Measurements from ENCODE around the gene IKBKG.

The IKBKG gene

GRCh38 chrX:154507673-154508383, 39.6 kb upstream of the IKBKG start:
- ChIA-PET CTCF (interaction anchor here (0.8 to 1.4 kb wide), 2 partner anchors 19 kb away, joined by 4 read pairs; no protein-coding TSS in a partner anchor), POLR2A (no interaction called here)
- DNase-seq = no peak
- H3K27me3 ChIP-seq (replicated peaks in 2 of 5; ENCODE audit: control insufficient read depth in 4 of 5, insufficient read depth in 5 of 5, low read length in 4 of 5) = peaks cover 0 to 14% (median 0%) of the 10 kb centered on the region in 5 experiments
- WGBS (ENCODE audit: insufficient coverage) = 91% methylated on average over 23 of the region's 24 CpGs
- H3K27ac ChIP-seq (ENCODE audit: insufficient read depth in 1 of 2, low read depth in 1 of 2, low read length in 2 of 2, poor library complexity in 1 of 2, severe bottlenecking in 2 of 2) = no peak overlapping the region
- no peak overlapping the region for H3K4me3 ChIP-seq (ENCODE audit: control insufficient read depth in 1 of 7, extremely low read depth in 1 of 7, insufficient read depth in 4 of 7, low read depth in 2 of 7, low read length in 6 of 7)
- peaks cover 0 to 16% (median 3%) of the 10 kb centered on the region in 4 experiments for H3K4me1 ChIP-seq (ENCODE audit: control extremely low read depth in 1 of 4, control insufficient read depth in 4 of 4, insufficient read depth in 4 of 4, low read length in 3 of 4)
- H3K9me3 ChIP-seq (ENCODE audit: control extremely low read depth in 1 of 5, control insufficient read depth in 4 of 5, insufficient read depth in 2 of 5, low read depth in 1 of 5, low read length in 4 of 5) = peaks cover 0 to 13% (median 0%) of the 10 kb centered on the region in 5 experiments
- H3K36me3 ChIP-seq (ENCODE audit: control insufficient read depth in 4 of 4, insufficient read depth in 4 of 4, low read length in 3 of 4) = peaks cover 0 to 41% (median 9%) of the 10 kb centered on the region in 4 experiments

- 93% methylated on average over 10 of the region's 13 CpGs for WGBS (ENCODE audit: insufficient coverage)
- H3K27me3 ChIP-seq (replicated peaks in 2 of 5; ENCODE audit: control insufficient read depth in 4 of 5, insufficient read depth in 5 of 5, low read length in 4 of 5) = peaks cover 0 to 14% (median 0%) of the 10 kb centered on the region in 5 experiments
- H3K27ac ChIP-seq (ENCODE audit: insufficient read depth in 1 of 2, low read depth in 1 of 2, low read length in 2 of 2, poor library complexity in 1 of 2, severe bottlenecking in 2 of 2) = no peak overlapping the region
- peaks cover 0 to 13% (median 0%) of the 10 kb centered on the region in 5 experiments for H3K9me3 ChIP-seq (ENCODE audit: control extremely low read depth in 1 of 5, control insufficient read depth in 4 of 5, insufficient read depth in 2 of 5, low read depth in 1 of 5, low read length in 4 of 5)
- no peak for DNase-seq
- peaks cover 0 to 18% (median 3%) of the 10 kb centered on the region in 4 experiments for H3K4me1 ChIP-seq (ENCODE audit: control extremely low read depth in 1 of 4, control insufficient read depth in 4 of 4, insufficient read depth in 4 of 4, low read length in 3 of 4)
- CTCF ChIA-PET = interaction anchor here (1.4 kb wide), 1 partner anchor 18 kb away, joined by 4 read pairs; no protein-coding TSS in a partner anchor
- peaks cover 0 to 41% (median 9%) of the 10 kb centered on the region in 4 experiments for H3K36me3 ChIP-seq (ENCODE audit: control insufficient read depth in 4 of 4, insufficient read depth in 4 of 4, low read length in 3 of 4)
- POLR2A ChIA-PET = no interaction called here
- no peak overlapping the region for H3K4me3 ChIP-seq (ENCODE audit: control insufficient read depth in 1 of 7, extremely low read depth in 1 of 7, insufficient read depth in 4 of 7, low read depth in 2 of 7, low read length in 6 of 7)
Observed at GRCh38 chrX:154508384-154508745, 39.1 kb upstream of the IKBKG start.

- Histone ChIP-seq H3K36me3 (ENCODE audit: control insufficient read depth in 4 of 4, insufficient read depth in 4 of 4, low read length in 3 of 4) (peaks cover 0 to 41% (median 9%) of the 10 kb centered on the region in 4 experiments), H3K4me1 (ENCODE audit: control extremely low read depth in 1 of 4, control insufficient read depth in 4 of 4, insufficient read depth in 4 of 4, low read length in 3 of 4) (peaks cover 0 to 21% (median 3%) of the 10 kb centered on the region in 4 experiments), H3K27ac (ENCODE audit: insufficient read depth in 1 of 2, low read depth in 1 of 2, low read length in 2 of 2, poor library complexity in 1 of 2, severe bottlenecking in 2 of 2) (no peak overlapping the region), H3K9me3 (ENCODE audit: control extremely low read depth in 1 of 5, control insufficient read depth in 4 of 5, insufficient read depth in 2 of 5, low read depth in 1 of 5, low read length in 4 of 5) (peaks cover 0 to 13% (median 0%) of the 10 kb centered on the region in 5 experiments), H3K27me3 (replicated peaks in 2 of 5; ENCODE audit: control insufficient read depth in 4 of 5, insufficient read depth in 5 of 5, low read length in 4 of 5) (peaks cover 0 to 14% (median 0%) of the 10 kb centered on the region in 5 experiments), H3K4me3 (ENCODE audit: control insufficient read depth in 1 of 7, extremely low read depth in 1 of 7, insufficient read depth in 4 of 7, low read depth in 2 of 7, low read length in 6 of 7) (no peak overlapping the region)
- ChIA-PET CTCF (no interaction called here), POLR2A (no interaction called here)
- 90% methylated on average over 2 of the region's 5 CpGs for WGBS (ENCODE audit: insufficient coverage)
- DNase-seq = no peak
Observed at GRCh38 chrX:154509455-154509854, 38.0 kb upstream of the IKBKG start.

GRCh38 chrX:154511761-154512160, 35.7 kb upstream of the IKBKG start:
- Histone ChIP-seq H3K36me3 (ENCODE audit: control insufficient read depth in 4 of 4, insufficient read depth in 4 of 4, low read length in 3 of 4) (peaks cover 0 to 25% (median 9%) of the 10 kb centered on the region in 4 experiments), H3K9me3 (ENCODE audit: control extremely low read depth in 1 of 5, control insufficient read depth in 4 of 5, insufficient read depth in 2 of 5, low read depth in 1 of 5, low read length in 4 of 5) (peaks cover 0 to 16% (median 0%) of the 10 kb centered on the region in 5 experiments), H3K4me3 (ENCODE audit: control insufficient read depth in 1 of 7, extremely low read depth in 1 of 7, insufficient read depth in 4 of 7, low read depth in 2 of 7, low read length in 6 of 7) (peak overlapping the region in 1 of 7 experiments; percentile 11), H3K27me3 (replicated peaks in 2 of 5; ENCODE audit: control insufficient read depth in 4 of 5, insufficient read depth in 5 of 5, low read length in 4 of 5) (peaks cover 0 to under 1% (median 0%) of the 10 kb centered on the region in 5 experiments), H3K4me1 (ENCODE audit: control extremely low read depth in 1 of 4, control insufficient read depth in 4 of 4, insufficient read depth in 4 of 4, low read length in 3 of 4) (peaks cover 0 to 32% (median 11%) of the 10 kb centered on the region in 4 experiments), H3K27ac (ENCODE audit: insufficient read depth in 1 of 2, low read depth in 1 of 2, low read length in 2 of 2, poor library complexity in 1 of 2, severe bottlenecking in 2 of 2) (peak overlapping the region in 1 of 2 experiments; percentile 61)
- DNase-seq = peak in 1 of 3 donors; percentile 8
- ChIA-PET POLR2A (interaction anchor here (0.6 kb wide), 1 partner anchor 21 kb away, joined by 3 read pairs; the partner anchor contains the start of gene SLC10A3), CTCF (no interaction called here)
- 75% methylated on average over 2 of the region's 12 CpGs for WGBS (ENCODE audit: insufficient coverage)

GRCh38 chrX:154512879-154513553, 34.4 kb upstream of the IKBKG start:
- peaks cover 0 to 8% (median 0%) of the 10 kb centered on the region in 5 experiments for H3K27me3 ChIP-seq (replicated peaks in 2 of 5; ENCODE audit: control insufficient read depth in 4 of 5, insufficient read depth in 5 of 5, low read length in 4 of 5)
- H3K9me3 ChIP-seq (ENCODE audit: control extremely low read depth in 1 of 5, control insufficient read depth in 4 of 5, insufficient read depth in 2 of 5, low read depth in 1 of 5, low read length in 4 of 5) = peaks cover 0 to 13% (median 0%) of the 10 kb centered on the region in 5 experiments
- ChIA-PET CTCF (interaction anchor here (1.3 kb wide), 1 partner anchor 20 kb away, joined by 3 read pairs; no protein-coding TSS in a partner anchor), POLR2A (no interaction called here)
- no peak overlapping the region for H3K4me3 ChIP-seq (ENCODE audit: control insufficient read depth in 1 of 7, extremely low read depth in 1 of 7, insufficient read depth in 4 of 7, low read depth in 2 of 7, low read length in 6 of 7)
- no peak for DNase-seq
- H3K4me1 ChIP-seq (ENCODE audit: control extremely low read depth in 1 of 4, control insufficient read depth in 4 of 4, insufficient read depth in 4 of 4, low read length in 3 of 4) = peaks cover 0 to 36% (median 12%) of the 10 kb centered on the region in 4 experiments
- no peak overlapping the region for H3K27ac ChIP-seq (ENCODE audit: insufficient read depth in 1 of 2, low read depth in 1 of 2, low read length in 2 of 2, poor library complexity in 1 of 2, severe bottlenecking in 2 of 2)
- 95% methylated on average over 14 of the region's 16 CpGs for WGBS (ENCODE audit: insufficient coverage)
- H3K36me3 ChIP-seq (ENCODE audit: control insufficient read depth in 4 of 4, insufficient read depth in 4 of 4, low read length in 3 of 4) = peaks cover 0 to 16% (median 5%) of the 10 kb centered on the region in 4 experiments

- no peak for DNase-seq
- Histone ChIP-seq H3K27ac (ENCODE audit: insufficient read depth in 1 of 2, low read depth in 1 of 2, low read length in 2 of 2, poor library complexity in 1 of 2, severe bottlenecking in 2 of 2) (no peak overlapping the region), H3K27me3 (replicated peaks in 2 of 5; ENCODE audit: control insufficient read depth in 4 of 5, insufficient read depth in 5 of 5, low read length in 4 of 5) (peaks cover 0 to 8% (median 0%) of the 10 kb centered on the region in 5 experiments), H3K4me1 (ENCODE audit: control extremely low read depth in 1 of 4, control insufficient read depth in 4 of 4, insufficient read depth in 4 of 4, low read length in 3 of 4) (peaks cover 0 to 36% (median 12%) of the 10 kb centered on the region in 4 experiments), H3K9me3 (ENCODE audit: control extremely low read depth in 1 of 5, control insufficient read depth in 4 of 5, insufficient read depth in 2 of 5, low read depth in 1 of 5, low read length in 4 of 5) (peaks cover 0 to 13% (median 0%) of the 10 kb centered on the region in 5 experiments), H3K36me3 (ENCODE audit: control insufficient read depth in 4 of 4, insufficient read depth in 4 of 4, low read length in 3 of 4) (peaks cover 0 to 9% (median 2%) of the 10 kb centered on the region in 4 experiments), H3K4me3 (ENCODE audit: control insufficient read depth in 1 of 7, extremely low read depth in 1 of 7, insufficient read depth in 4 of 7, low read depth in 2 of 7, low read length in 6 of 7) (no peak overlapping the region)
- 85% methylated on average over 2 of the region's 2 CpGs for WGBS (ENCODE audit: insufficient coverage)
- ChIA-PET POLR2A (no interaction called here), CTCF (interaction anchor here (1.3 kb wide), 2 partner anchors 21 to 140 kb away, joined by 3 read pairs; no protein-coding TSS in a partner anchor)
Observed at GRCh38 chrX:154513716-154514115, 33.7 kb upstream of the IKBKG start.
